HCEC 1CT (cell line): ENCODE data around the gene TFEB.

Experiments
- DNase-seq: peaks from one replicate; pipeline ENCODE4 v3.0.0-alpha.2; 2017

TFEB gene

GRCh38 chr6:41687501-41688175 is 47.8 kb downstream of the TFEB start:
- no peak for DNase-seq

- no peak for DNase-seq
Measured at GRCh38 chr6:41685641-41686380, 49.6 kb downstream of the TFEB start.

GRCh38 chr6:41684311-41685180 is 50.9 kb downstream of the TFEB start:
- DNase-seq = no peak

DNA sequence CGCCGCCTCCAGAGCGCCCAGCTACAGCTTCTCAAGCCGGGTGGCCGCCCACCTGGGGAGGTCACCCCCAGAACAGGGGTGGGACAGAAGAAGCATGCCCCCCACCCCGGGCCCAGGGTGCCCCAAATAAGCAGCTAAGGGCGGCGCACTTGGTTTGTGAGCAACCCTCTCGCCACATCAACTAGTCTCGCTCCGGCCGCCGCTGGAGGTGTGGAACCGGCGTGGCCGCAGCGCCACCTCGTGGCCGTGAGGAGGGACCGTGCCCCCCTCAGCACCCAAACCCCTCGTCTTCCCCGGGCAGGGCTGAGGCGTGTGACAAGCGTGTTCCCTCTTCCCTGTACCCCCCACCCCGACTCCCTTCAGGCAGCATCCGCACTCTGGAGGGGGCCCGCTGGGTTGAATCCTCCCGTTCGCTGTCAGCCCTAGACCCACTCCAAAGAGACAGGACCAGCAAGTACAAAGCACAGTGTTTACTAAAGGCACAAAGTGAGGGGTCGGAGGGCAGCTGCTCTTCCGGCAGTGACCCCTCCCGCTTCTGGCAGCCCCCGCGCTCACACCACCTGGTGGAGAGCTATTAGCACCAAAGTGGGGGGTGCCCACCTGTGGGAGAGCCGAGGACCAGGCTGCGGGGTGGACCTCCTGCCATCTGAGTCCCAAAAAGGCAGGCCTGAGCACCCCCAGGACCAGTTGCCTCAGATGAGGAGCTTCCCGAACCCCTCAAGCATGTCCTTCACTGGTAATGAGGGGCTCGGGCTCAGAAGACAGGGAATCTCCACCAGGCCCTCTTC is 51.7 kb downstream of the TFEB start:
- peak; percentile 54 for DNase-seq

DNA sequence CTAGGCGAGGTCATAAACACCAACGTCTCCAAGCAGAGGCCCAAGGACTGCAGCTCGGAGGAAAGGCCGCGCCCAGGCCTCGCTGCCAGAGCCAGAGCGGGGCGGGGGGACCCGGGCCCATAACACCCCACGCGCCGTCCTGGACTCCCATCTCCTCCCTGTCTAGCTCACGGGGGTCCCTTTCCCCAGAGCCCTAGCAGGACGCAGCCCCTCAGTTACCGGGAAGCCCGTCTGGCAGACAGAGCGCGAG is 52.2 kb downstream of the TFEB start:
- DNase-seq = no peak

- no peak for DNase-seq
Measured at GRCh38 chr6:41682497-41683272, 52.7 kb downstream of the TFEB start.

DNA sequence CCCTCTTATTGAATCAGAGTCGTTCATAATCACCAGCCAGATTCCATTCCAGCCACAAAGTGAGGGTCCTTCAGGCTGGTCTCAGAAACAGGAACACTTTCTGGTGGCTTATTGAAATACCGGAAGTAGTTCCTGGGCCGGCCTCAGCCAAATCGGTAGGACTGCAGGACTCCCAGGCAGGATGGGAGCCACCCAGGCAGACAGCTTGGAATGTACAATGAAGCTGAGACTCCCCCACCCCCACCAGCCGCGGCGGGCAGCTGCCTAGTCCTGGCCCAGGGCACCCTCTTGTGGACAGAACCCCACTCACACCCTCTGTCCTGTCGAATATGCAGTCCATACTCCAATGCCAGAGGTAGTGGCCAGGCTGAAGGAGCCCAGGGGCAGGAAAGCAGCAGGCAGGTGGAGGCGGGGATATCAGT is 53.3 kb downstream of the TFEB start:
- peak; percentile 74 for DNase-seq

DNA sequence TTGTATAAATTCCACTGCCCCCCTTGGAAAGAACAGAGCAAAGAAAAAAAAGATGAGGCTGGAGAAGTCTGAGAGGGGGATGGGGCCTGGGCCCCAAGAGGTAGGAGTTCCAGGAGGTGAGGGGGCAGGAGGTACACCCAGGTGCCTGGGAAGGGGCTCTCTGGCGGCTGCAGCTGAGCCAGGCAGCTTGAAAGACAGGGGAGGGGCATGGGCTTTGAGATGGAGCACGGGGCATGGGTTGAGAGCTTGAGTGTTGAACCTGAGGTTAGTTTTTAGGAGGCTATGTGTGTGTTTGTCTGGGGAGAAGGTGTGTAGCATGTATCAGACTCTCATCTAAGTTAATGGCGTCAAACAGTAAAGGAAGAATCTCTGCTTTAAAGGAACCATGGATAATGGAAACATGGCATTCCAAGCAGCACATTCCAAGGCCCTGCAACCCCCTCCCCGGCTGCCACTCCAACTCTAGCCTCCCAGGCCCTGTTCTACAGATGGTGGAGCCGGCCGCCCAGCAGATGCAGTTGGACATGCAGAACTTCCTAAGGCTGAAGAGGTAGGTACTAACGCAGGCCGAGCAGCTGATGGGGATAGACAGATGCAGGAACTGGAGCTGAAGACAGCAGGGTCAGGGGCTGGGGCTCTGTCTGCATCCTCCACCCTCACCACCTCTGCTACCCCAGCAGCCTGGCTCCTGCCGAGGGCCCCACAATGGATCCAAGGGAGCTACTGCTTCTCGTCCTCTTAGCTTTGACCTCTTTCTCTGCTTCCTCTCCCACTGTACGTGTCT is 55.0 kb downstream of the TFEB start:
- no peak for DNase-seq

GRCh38 chr6:41679696-41680095 is 55.7 kb downstream of the TFEB start:
- DNase-seq = no peak

DNA sequence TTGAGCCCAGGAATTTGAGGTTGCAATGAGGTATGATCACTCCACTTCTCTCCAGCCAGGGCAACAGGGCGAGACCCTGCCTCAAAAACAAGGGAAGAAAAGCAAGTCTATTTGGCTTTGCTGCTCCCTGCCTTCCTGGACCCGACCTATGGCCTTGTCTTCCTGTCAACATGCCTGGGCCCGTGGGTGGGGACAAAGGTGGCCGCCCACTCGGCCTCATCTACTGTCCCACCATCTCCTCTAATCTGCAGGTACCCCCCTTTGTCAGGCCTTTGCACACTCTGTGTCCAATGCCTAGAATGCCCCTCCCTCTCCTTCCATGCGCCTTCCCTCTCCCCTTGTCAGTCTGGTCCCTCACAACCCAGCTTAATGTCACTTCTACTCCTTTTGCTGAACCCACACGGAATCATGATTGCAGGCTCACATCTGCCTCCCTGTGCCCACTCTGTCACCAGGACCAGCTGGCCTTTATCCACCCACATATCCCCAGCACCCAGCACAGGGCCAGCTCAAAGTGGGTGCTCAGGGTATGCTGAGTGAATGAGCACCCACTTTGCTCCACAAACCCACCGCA is 56.8 kb downstream of the TFEB start:
- no peak for DNase-seq

- DNase-seq = no peak
Measured at GRCh38 chr6:41677124-41677921, 58.1 kb downstream of the TFEB start.

DNA sequence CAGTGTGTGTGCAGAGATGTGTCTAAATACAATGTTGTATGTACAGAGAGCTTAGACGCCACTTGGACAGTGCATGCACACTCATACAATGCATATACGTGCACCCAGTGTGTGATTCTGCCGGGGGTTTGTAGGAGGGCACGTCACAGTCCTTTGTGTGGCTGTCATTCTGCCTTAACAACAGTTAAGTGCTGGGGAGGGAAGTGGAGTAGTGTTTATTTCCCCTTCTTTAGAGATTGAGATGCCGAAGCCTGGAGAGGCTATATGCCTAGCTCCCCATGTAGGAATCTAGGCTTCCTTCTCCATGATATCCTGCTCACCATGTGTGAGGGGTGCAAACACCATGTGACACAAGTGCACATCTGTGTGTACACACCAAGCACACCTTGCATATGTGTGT is 59.0 kb downstream of the TFEB start:
- DNase-seq = no peak

DNA sequence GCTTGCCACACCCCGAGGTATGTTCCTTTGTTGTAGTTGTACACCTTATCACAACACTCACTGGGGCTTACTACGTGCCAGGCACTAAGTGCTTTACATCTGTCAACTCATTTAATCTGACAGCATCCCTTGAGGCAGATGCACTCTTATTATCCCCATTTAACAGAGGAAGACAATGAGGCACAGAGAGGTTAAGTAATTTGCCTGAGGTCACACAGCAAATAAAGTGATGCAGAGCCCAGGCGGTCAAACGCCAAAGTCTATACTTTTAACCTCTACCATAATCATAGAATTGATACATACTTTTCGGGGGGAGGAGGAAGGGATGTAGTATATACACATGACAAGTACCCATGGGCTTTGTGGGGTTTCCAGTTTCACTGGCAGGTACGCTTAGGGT is 59.4 kb downstream of the TFEB start:
- no peak for DNase-seq

- no peak for DNase-seq
Measured at GRCh38 chr6:41675176-41675775, 60.1 kb downstream of the TFEB start.

DNA sequence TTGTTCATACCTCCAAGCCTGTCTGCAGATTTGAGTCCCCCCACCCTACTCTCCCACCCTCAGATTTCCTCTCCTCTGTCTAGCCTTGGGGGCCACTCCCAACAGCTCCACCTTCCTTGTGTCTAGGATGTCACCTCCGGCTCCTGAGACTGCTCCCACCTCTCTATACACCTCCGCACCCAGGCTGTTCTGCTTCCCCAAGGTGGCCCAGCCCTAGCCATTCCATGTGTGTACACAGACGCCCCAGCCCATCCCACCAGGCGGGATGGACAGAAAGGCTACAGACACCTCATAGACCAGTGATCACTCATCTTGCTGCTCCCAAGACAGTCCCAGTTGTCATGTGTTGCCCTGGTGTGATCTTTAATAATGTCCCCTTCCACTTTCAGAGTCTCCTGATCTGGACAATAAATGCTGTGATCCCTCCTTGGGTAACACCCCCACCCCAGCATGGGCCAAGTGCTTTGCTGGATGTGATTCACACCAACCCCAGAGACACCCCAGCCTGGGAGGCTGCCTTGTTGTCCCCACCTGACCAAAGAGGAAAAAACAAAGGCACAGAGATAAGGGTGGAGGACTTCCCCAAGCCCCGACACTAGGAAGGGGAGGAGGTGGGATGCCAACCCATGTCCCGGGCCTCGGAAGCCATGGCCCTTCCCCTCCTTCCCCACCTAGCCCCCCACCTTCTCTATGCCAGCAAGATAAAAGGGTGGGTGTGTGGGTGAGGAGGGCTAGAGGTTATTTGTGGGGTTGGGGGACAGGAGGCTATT is 61.0 kb downstream of the TFEB start:
- no peak for DNase-seq

DNA sequence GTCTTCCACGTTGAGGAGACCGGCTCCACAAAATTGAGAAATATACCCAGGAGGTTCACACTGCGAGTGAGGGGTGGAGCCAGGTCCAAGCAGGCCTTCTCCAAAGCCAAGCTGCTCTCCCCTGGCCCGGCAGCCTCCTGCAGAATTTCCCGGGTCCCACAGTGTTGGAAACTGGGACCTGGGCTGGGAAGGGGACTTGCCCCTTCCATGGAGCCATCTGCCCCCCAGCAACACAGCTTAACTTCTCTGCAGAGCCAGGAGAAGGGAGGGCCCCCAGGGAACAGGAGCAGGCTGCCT is 61.8 kb downstream of the TFEB start:
- DNase-seq = no peak

- no peak for DNase-seq
Measured at GRCh38 chr6:41672816-41673703, 62.3 kb downstream of the TFEB start.

GRCh38 chr6:41672016-41672415 is 63.4 kb downstream of the TFEB start:
- no peak for DNase-seq
